Measurements from ENCODE around the gene ZNF227.
"Not testable (repeated sequence)": the region's sequence is repeated elsewhere in the genome, so short reads cannot be mapped to it uniquely, and the experiment has no call there.

ZNF227 gene

GRCh38 chr19:44253392-44253791 lies 41.1 kb downstream of the ZNF227 start:
- not testable (repeated sequence) for DNase-seq

- no peak for DNase-seq
Measured at GRCh38 chr19:44254496-44254895, 42.2 kb downstream of the ZNF227 start.

- DNase-seq, result no peak
Measured at GRCh38 chr19:44255705-44256411, 43.5 kb downstream of the ZNF227 start.

- DNase-seq, result no peak
Measured at GRCh38 chr19:44258136-44258535, 45.8 kb downstream of the ZNF227 start.

- DNase-seq, result no peak
Measured at GRCh38 chr19:44258835-44259413, 46.6 kb downstream of the ZNF227 start.

GRCh38 chr19:44260343-44260681 lies 48.0 kb downstream of the ZNF227 start:
- DNase-seq, result no peak

GRCh38 chr19:44260695-44261446 lies 48.5 kb downstream of the ZNF227 start:
- DNase-seq, result no peak

- DNase-seq, result no peak
Measured at GRCh38 chr19:44277331-44277730, 65.0 kb downstream of the ZNF227 start.

- DNase-seq, result no peak
Measured at GRCh38 chr19:44278181-44278690, 65.9 kb downstream of the ZNF227 start.

GRCh38 chr19:44280916-44281315 lies 68.6 kb downstream of the ZNF227 start:
- DNase-seq, result no peak

- no peak for DNase-seq
Measured at GRCh38 chr19:44282846-44283245, 70.5 kb downstream of the ZNF227 start.

- DNase-seq, result no peak
Measured at GRCh38 chr19:44284968-44285367, 72.6 kb downstream of the ZNF227 start.
